Osteoblast (primary cell): Measurements from ENCODE around the gene PNKP. TPM values are rescaled to one million over a fixed set of nuclear protein-coding genes. Genes with fewer than 3 reads are reported as not detected.

ENCODE experiments used
- DNase-seq: peaks from one replicate; pipeline ENCODE4 v3.0.0; 2011; ENCODE audit warnings: low spot score, mixed read lengths; ENCODE audit not compliant: insufficient read length; ENCODE audit errors: missing footprints
- H2AFZ ChIP-seq: 2 replicates; pipeline ENCODE4 v1.6.0; 2011; ENCODE audit warnings: mild to moderate bottlenecking, low read length
- H3K27ac ChIP-seq: 2 replicates; pipeline ENCODE4 v1.5.1; 2011; ENCODE audit warnings: mild to moderate bottlenecking, low read depth, low read length, moderate library complexity
- H3K27me3 ChIP-seq: 2 replicates; pipeline ENCODE4 v1.6.0; 2012; ENCODE audit warnings: mild to moderate bottlenecking, control low read depth, inconsistent platforms, low read length, moderate library complexity; ENCODE audit not compliant: insufficient read depth
- H3K36me3 ChIP-seq: 2 replicates; pipeline ENCODE4 v1.5.1; 2011; ENCODE audit warnings: mild to moderate bottlenecking, low read length, control low read depth, moderate library complexity; ENCODE audit not compliant: insufficient read depth
- H3K4me1 ChIP-seq: 2 replicates; pipeline ENCODE4 v1.5.1; 2011; ENCODE audit warnings: mild to moderate bottlenecking, low read length, control low read depth, moderate library complexity; ENCODE audit not compliant: insufficient read depth
- H3K4me2 ChIP-seq: 2 replicates; pipeline ENCODE4 v1.6.0; 2011; ENCODE audit warnings: mild to moderate bottlenecking, low read length; ENCODE audit not compliant: insufficient read depth
- H3K4me3 ChIP-seq: fragments of 200-600 bp; sonication (generic); 3 replicates; pipeline ENCODE4 v1.5.1; 2012; ENCODE audit warnings: mild to moderate bottlenecking, low read length, inconsistent platforms; ENCODE audit not compliant: insufficient read depth
- H3K79me2 ChIP-seq: 2 replicates; pipeline ENCODE4 v1.6.0; 2012; ENCODE audit warnings: mild to moderate bottlenecking, low read length, control low read depth, inconsistent platforms; ENCODE audit not compliant: insufficient read depth
- H3K9me3 ChIP-seq: 2 replicates; pipeline ENCODE4 v1.5.1; 2011; ENCODE audit warnings: low read depth, low read length, control low read depth
- H4K20me1 ChIP-seq: 2 replicates; pipeline ENCODE4 v1.6.0; 2012; ENCODE audit warnings: mild to moderate bottlenecking, low read length, control low read depth; ENCODE audit not compliant: insufficient read depth
- total RNA-seq: library from RNA; depleted of rRNA; stranded (reverse); fragments of >200 nt; gene quantifications from 2 replicates; pipeline ENCODE4 v1.2.3, GENCODE V29; 2012
- TF ChIP-seq, protein P1 (sequence below): IDR thresholded peaks from 2 replicates; pipeline ENCODE4 v1.5.1; 2011; ENCODE audit warnings: mild to moderate bottlenecking, low read depth, low read length, moderate library complexity; ENCODE audit errors: extremely low read depth

Gene PNKP
- total RNA-seq, 1 donor = 43.8 TPM

DNA sequence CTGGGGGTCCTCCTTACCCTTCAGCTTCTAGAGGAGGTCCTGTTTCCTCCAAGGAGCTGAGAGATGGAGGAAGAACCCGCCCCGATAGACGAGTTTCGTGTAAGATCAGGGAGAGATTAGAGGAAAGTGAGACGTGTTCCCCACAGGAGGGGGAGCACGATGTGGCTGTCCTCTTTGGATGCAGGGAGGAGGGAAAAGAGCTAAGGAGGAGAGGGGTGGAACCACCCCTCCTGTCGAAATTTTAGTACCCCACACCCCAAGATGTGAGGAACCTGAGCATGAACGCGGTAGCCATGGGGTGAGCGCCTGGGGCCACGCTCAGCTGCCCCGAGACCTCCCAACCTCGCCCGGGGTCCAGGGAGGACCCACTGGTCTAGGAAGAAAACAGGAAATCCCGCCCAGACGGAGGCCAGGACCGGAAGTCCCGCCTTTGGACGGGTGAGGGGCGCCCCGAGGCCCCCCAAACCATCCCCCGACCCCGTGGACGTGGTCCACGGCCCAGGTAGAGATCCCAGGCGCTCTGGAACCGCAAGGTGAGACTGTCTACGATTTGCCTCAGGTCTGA is 8.6 kb upstream of the PNKP start:
- peak overlapping the region; percentile 100 for H3K27ac ChIP-seq
- H2AFZ ChIP-seq = peak overlapping the region; percentile 91
- H3K79me2 ChIP-seq = peaks cover 54% of the 10 kb centered on the region
- peak overlapping the region; percentile 94 for H3K4me2 ChIP-seq
- no peaks in the 10 kb centered on the region for H3K27me3 ChIP-seq
- peaks cover 20% of the 10 kb centered on the region for H3K36me3 ChIP-seq
- H3K9me3 ChIP-seq = no peaks in the 10 kb centered on the region
- H3K4me3 ChIP-seq = peak overlapping the region; percentile 100
- H4K20me1 ChIP-seq = peaks cover 4% of the 10 kb centered on the region
- TF ChIP-seq, protein P1, sequence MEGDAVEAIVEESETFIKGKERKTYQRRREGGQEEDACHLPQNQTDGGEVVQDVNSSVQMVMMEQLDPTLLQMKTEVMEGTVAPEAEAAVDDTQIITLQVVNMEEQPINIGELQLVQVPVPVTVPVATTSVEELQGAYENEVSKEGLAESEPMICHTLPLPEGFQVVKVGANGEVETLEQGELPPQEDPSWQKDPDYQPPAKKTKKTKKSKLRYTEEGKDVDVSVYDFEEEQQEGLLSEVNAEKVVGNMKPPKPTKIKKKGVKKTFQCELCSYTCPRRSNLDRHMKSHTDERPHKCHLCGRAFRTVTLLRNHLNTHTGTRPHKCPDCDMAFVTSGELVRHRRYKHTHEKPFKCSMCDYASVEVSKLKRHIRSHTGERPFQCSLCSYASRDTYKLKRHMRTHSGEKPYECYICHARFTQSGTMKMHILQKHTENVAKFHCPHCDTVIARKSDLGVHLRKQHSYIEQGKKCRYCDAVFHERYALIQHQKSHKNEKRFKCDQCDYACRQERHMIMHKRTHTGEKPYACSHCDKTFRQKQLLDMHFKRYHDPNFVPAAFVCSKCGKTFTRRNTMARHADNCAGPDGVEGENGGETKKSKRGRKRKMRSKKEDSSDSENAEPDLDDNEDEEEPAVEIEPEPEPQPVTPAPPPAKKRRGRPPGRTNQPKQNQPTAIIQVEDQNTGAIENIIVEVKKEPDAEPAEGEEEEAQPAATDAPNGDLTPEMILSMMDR = no peak
- DNase-seq = peak; percentile 93
- peaks cover 20% of the 10 kb centered on the region for H3K4me1 ChIP-seq

DNA sequence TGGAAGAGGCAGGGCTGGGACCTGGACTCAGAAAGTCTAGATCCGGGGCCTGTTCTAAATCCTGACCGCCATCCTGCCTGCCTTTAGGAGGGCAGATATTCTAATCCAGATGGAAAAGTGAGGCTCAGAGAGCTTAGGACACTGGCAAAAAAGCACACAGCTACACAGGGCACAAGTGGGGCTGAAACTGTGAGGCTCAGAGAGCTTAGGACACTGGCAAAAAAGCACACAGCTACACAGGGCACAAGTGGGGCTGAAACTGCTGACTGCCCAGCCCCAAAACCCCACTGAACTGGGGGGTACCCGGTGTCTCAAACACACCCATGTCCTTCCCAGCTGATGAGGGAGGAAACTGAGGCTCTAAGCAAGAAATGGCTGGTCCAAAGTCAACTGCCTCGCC is 7.8 kb upstream of the PNKP start:
- Histone ChIP-seq H3K36me3 (peaks cover 19% of the 10 kb centered on the region), H3K27ac (peak overlapping the region; percentile 100), H3K4me3 (peak overlapping the region; percentile 100), H3K79me2 (peaks cover 62% of the 10 kb centered on the region), H3K27me3 (no peaks in the 10 kb centered on the region), H4K20me1 (peaks cover 4% of the 10 kb centered on the region), H3K4me1 (peaks cover 24% of the 10 kb centered on the region), H3K9me3 (no peaks in the 10 kb centered on the region), H3K4me2 (peak overlapping the region; percentile 94), H2AFZ (no peak overlapping the region)
- DNase-seq = no peak
- TF ChIP-seq, protein P1 = no peak

DNA sequence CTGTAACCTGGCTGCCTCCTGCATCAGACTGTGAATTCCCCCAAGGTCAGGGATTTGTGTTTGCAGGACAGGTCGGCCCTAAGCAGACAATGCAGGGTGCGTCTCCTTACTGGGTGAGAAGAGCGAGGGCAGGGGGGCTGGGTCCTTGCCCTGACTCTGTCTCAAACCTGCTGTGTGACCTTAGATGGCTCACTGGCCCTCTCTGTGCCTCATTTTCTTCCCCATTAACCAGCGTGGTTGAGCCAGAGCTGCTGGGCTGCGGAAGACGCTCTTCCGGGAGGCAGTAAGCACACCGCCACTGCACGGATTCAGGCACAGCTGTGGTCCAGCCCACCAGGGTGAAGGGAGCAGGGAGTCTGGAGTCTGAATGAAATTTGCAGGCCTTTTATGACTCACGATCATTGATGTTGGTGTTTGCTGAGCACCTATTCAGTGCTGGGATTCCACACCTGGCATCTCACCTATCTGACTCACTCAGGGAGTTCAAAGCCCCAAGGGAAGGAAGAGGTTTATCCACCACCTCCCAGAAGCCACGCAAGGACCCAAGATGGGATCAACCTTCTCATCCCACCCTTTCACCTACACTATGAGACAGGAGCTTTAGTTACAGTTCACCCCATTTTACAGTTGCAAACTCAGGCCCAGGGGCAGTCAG is 7.3 kb upstream of the PNKP start:
- peaks cover 64% of the 10 kb centered on the region for H3K79me2 ChIP-seq
- TF ChIP-seq, protein P1 = no peak
- no peak for DNase-seq
- peak overlapping the region; percentile 94 for H3K4me2 ChIP-seq
- H3K4me3 ChIP-seq = no peak overlapping the region
- no peaks in the 10 kb centered on the region for H3K27me3 ChIP-seq
- H3K27ac ChIP-seq = no peak overlapping the region
- peaks cover 18% of the 10 kb centered on the region for H3K36me3 ChIP-seq
- no peaks in the 10 kb centered on the region for H3K9me3 ChIP-seq
- peaks cover 4% of the 10 kb centered on the region for H4K20me1 ChIP-seq
- peaks cover 27% of the 10 kb centered on the region for H3K4me1 ChIP-seq
- H2AFZ ChIP-seq = no peak overlapping the region

DNA sequence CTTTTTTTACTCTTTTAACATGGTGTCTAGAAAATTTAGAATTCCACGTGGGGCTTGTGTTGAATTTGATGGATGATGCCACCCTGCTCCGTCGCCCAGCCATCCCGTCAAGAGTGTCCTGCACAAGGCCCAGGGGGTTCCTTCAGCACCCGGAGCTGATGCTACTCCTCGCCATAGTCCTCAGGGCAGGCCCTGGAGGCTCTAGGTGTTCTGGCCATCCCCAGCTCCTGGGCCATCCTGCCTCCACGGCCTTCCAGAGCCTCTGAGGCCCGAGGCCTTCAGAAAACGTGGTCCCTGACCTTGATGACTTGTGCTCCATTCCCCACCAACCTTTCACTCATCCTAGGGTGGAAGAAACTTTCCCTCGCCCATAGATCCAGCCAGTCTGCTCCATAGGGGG is 6.5 kb upstream of the PNKP start:
- Histone ChIP-seq H2AFZ (no peak overlapping the region), H3K79me2 (peaks cover 62% of the 10 kb centered on the region), H4K20me1 (peaks cover 4% of the 10 kb centered on the region), H3K4me2 (no peak overlapping the region), H3K9me3 (no peaks in the 10 kb centered on the region), H3K4me3 (no peak overlapping the region), H3K4me1 (peaks cover 31% of the 10 kb centered on the region), H3K36me3 (peaks cover 13% of the 10 kb centered on the region), H3K27me3 (no peaks in the 10 kb centered on the region), H3K27ac (no peak overlapping the region)
- TF ChIP-seq, protein P1 = no peak
- DNase-seq = no peak
